ENCODE results near the gene VIPR2.
"Not testable (repeated sequence)": the region's sequence is repeated elsewhere in the genome, so short reads cannot be mapped to it uniquely, and the experiment has no call there.

Gene VIPR2

DNA sequence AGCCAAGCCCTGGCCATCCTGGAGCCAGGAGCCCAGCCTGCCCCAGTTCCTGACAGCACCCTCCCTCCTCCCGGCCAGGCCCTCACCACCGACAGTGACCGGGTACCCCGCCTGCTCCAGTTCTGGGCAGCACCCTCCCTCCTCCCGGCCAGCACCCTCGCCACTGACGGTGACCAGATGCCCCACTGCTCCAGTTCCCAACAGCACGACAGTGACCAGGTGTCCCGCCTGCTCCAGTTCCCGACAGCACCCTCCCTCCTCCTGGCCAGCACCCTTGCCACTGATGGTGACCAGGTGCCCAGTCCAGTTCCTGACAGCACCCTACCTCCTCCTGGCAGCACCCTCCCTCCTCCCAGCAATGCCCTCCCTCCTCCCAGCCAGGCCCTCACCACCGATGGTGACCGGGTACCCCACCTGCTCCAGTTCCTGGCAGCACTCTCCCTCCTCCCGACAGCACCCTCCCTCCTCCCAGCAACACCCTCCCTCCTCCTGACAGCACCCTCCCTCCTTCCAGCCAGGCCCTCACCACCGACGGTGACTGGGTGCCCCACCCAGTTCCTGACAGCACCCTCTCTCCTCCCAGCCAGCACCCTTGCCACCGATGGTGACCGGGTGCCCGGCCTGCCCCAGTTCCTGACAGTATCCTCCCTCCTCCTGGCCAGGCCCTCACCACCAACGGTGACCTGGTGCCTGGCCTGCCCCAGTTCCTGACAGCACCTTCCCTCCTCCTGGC, 40.3 kb downstream of the VIPR2 start:
- no peak for DNase-seq (ENCODE audit: low read depth)

DNA sequence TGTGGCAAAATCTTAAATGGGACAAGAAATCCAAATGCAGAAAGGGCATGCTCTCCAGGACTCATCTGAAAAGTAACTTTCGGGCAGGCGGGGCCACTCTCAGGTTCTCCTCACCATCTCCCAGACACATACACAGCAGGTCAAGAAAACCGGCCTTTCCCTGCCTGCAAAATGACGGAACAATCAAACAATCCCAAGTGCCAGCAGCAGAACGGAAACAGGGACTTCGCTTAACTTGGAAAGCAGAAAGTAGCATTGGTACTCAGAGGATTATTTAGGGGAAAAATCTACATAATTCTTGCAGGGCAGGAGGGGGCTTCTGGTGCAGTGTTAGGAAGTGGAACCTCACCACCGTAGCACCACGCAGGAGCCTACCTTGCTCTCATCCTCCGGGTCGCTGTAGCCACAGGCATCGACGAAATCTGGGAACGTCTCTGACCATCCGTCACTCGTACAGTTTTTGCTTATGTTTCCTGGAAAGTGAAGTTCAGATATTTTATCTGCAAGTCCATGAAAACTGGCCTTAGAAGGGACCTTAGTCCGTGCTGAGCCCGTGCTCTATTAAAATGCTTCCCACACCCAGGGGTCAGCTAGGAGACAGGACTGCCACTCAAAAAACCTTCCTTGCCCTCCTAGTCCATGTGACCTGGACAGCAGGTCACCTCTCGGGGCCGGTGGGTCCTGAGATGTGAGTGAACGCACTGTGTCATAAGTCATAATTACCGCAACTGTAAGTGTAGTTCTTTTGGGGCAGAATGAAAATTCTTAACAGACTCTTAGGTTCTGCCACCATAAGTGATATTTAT, 41.1 kb downstream of the VIPR2 start:
- DNase-seq (ENCODE audit: low read depth): no peak

DNA sequence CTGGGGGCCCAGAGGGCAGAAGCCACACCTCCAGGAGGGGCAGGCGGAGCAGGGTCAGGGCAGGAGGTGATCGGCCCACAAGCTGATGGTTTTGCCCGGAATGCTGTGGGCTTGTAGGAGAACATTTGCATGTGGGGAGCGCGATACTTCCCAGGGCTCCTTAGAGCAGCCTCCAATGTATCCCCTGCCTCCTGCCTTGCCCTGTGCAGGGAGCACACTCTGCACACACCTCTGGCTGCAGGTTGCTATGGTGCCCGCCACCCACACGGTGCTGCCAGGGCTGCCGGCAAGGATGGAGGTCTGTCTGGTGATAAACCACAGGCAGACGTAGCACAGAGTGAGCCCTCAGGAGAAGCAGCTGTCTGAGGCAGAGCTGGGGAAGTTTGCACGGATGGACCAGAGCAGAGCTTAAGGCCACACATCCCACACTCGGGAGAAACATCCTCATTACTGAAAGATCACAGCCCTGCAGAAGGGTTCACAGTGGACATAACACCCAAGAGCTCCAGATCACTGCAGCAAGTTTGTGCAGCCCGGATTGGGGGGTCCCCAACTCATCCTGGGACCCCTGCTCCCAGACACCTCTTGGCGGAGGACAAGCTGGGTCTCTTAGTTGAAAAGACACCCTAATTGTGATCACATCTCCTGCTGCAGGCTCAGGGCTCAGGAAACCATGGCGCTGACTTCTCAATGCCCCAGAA, 41.8 kb downstream of the VIPR2 start:
- DNase-seq (ENCODE audit: low read depth): no peak

DNA sequence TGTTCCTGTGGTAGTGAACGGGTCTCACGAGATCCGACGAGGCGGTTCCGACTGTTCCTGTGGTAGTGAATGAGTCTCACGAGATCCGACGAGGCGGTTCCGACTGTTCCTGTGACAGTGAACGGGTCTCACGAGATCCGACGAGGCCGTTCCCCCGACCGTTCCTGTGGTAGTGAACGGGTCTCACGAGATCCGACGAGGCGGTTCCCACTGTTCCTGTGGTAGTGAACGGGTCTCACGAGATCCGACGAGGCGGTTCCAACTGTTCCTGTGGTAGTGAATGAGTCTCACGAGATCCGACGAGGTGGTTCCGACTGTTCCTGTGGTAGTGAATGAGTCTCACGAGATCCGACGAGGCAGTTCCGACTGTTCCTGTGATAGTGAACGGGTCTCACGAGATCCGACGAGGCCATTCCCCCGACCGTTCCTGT, 43.0 kb downstream of the VIPR2 start:
- not testable (repeated sequence) for DNase-seq (ENCODE audit: low read depth)

DNA sequence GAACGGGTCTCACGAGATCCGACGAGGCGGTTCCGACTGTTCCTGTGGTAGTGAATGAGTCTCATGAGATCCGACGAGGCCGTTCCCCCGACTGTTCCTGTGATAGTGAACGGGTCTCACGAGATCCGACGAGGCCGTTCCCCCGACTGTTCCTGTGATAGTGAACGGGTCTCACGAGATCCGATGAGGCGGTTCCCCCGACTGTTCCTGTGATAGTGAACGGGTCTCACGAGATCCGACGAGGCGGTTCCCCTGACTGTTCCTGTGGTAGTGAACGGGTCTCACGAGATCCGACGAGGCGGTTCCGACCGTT, 43.6 kb downstream of the VIPR2 start:
- DNase-seq (ENCODE audit: low read depth): not testable (repeated sequence)

DNA sequence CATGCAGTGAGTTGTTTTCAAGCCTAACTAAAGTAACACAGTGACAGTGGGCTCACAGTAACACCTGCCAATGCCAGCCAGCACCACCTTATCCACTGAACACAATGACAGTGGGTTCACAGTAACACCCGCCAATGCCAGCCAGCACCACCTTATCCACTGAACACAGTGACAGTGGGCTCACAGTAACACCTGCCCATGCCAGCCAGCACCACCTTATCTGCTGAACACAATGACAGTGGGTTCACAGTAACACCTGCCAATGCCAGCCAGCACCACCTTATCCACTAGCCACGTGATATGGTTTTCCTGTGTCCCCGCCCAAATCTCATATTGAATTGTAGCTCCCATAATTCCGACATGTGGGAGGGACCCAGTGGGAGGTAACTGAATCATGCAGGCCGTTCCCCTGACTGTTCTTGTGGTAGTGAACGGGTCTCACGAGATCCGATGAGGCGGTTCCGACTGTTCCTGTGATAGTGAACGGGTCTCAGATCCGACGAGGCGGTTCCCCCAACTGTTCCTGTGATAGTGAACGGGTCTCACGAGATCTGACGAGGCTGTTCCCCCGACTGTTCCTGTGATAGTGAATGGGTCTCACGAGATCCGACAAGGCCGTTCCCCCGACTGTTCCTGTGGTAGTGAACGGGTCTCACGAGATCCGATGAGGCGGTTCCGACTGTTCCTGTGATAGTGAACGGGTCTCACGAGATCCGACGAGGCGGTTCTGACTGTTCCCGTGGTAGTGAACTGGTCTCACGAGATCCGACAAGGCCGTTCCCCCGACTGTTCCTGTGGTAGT, 44.2 kb downstream of the VIPR2 start:
- DNase-seq (ENCODE audit: low read depth): not testable (repeated sequence)

DNA sequence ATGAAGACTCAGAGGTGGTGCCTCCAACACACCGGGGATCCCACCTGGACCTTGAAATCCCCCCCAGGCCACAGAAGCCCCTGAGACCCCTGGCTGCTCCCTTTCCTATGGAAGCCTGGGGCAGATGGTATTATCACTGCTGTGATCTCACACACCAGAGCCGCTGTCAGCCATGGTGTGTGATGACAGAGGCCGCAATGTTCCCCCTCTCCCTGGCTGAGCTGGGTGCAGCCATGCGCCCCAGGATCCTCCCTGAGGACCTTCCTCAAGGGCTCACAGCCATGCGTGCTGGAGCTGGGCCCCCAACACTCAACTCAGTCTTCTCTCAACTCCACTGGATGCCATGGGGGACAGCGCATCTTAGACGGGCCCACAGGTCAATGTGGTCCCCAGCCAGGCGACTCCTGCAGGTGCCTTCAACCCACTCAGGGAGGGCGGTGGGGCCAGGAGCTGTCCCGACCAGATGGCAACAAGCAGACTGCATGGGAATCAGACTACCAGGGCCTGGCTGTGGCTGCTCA, 44.9 kb downstream of the VIPR2 start:
- DNase-seq (ENCODE audit: low read depth): no peak

DNA sequence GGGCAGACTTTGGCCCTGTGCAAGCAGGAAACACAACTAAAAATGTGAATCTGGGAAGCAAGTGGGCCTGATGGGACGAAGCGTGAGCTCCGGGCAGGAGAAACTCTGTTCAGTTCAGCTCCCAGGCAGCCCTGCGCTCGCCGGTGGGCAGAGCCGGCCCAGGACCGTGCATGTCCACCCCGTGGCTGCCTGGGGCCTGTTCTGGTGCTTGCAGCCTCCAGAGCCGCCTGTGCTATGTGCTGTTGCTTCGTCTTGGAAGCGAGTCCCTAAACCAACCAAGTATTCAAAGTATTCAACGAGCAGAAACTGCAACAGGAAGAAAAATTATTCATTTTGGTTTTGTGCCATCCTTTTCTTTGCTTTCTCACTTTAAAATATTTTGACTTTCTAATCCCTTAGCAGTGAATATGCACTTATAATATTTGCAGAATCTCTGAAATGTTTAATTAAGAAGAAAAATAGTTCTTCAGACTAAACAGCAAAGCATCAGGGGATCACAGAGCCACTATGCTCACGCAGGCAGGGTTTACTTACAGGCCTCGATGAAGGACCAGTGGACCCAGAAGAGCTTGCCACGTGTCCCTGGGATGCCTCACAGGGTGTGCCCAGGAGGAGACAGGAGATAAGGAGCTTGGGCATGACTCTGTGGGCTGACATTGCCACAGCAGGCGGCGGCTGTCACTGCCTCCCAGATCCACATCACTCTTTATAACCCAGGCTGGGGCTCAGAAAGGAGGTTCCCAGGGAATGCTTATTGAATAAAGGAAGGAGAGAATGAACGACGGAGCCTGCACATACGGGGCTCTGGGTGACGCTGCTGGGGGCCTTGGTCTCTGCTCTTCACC, 45.6 kb downstream of the VIPR2 start:
- DNase-seq (ENCODE audit: low read depth): no peak

DNA sequence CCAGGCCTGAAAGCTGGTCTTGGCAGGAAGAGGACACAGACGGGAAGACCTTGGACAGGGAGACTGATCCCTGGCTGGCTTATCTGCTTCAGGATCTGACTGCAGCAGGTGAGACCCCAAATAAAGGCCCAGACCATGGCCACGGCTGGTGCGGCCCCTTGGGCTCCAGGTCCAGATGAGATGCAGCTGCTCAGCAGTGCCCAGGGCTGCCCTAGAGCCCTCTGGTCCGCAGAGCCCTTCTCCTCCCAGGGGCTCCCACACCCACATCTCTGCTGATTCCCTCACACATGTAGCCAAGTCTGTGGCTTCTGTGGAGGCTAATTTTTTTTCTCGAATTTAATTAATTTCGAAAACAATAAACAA, 46.3 kb downstream of the VIPR2 start:
- no peak for DNase-seq (ENCODE audit: low read depth)

DNA sequence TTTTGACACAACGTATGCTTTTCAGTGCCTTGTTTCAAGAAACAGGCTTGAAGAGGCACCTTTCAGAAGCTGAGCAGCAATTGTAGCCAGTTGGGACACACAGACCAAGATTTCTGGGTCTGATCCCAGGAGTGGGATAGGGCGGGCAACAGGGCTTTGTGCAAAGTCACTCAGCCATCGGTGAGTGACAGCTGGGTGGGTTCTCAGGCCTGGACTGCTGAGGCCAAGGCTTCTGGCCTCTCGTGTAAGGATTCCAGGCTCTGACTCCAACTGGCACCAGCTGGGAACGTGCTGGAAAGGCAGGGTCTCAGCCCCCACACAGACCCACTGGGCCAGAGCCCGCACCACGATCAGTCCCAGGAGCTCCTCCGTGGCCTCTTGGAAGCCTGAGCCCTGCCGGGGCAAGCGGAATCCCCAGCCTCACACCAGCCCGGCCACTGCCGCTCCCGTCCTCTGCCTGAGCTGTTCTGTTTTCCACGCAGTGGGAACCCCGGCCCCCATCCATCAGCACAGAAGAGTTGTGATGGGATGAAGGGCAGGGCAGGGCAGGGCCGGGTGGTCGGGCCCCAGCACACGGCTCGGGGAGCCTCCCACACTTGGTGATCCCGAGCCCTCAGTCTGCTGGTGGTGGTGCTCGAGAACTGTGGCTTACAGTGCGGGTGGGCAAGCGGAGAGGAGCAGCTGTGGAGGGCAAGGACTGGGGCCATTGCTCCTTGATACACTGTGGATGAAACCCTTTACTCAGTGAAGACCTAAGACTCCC, 46.8 kb downstream of the VIPR2 start:
- DNase-seq (ENCODE audit: low read depth): no peak

DNA sequence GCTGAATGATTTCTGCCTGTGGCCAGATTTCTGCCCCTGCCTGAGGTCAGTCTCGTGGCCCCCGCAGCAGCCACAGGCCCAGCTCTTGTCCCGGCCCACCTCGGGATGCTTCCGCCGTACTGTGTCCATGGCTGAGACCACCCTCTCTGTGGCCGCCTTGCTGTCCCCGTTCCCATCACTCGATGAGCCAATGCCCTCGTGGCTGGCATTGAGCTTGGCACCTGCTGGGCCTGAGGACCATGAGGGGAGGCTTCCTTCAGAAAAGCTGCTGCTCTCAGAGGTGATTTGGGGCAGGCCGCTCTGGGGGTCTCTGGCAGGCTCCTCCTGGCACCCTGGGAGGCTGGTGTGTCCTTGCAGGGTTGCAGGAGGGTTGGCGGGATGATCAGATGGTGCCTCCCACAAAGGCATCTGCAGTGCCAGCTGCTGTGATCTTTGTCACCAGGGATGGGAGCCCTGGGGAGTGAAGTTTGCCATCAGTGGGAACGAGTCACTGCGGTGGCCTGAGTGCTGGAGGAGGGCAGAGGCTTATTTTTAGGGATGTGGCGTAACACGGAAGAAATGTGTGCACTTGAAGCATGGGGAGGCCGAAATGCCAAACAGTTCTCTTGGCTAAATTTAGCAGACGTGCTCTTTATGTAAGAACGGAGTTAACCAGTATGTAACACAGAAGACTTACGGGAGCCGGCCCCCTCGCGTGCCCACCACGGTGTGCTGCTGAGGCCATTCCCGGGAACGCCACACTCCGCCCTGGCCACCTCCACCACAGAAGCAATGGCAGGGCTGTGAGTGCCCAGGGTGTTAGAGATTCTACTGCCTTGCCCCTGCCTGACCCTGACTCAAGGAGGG, 47.7 kb downstream of the VIPR2 start:
- no peak for DNase-seq (ENCODE audit: low read depth)

DNA sequence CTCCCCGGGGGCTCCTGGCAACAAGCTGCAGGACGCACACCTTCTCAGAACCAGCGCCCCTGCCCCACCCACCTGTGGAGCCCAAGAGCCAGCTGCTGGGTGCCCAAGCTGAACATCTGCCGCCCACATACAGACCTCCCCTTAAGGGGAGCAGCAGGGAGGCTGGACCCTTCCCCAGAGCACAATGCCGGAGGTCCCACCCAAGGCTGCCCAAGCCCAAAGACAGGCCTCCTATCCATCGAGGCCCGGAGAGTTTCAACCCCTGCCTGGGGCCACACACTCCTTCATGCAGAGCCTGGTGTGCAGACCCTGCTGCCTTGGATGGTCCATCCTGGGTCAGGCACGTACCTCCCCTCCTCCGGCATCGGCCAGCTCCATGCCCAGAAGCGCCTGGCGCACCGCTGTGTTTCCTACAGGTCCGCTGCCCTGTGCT, 48.7 kb downstream of the VIPR2 start:
- DNase-seq (ENCODE audit: low read depth): no peak

DNA sequence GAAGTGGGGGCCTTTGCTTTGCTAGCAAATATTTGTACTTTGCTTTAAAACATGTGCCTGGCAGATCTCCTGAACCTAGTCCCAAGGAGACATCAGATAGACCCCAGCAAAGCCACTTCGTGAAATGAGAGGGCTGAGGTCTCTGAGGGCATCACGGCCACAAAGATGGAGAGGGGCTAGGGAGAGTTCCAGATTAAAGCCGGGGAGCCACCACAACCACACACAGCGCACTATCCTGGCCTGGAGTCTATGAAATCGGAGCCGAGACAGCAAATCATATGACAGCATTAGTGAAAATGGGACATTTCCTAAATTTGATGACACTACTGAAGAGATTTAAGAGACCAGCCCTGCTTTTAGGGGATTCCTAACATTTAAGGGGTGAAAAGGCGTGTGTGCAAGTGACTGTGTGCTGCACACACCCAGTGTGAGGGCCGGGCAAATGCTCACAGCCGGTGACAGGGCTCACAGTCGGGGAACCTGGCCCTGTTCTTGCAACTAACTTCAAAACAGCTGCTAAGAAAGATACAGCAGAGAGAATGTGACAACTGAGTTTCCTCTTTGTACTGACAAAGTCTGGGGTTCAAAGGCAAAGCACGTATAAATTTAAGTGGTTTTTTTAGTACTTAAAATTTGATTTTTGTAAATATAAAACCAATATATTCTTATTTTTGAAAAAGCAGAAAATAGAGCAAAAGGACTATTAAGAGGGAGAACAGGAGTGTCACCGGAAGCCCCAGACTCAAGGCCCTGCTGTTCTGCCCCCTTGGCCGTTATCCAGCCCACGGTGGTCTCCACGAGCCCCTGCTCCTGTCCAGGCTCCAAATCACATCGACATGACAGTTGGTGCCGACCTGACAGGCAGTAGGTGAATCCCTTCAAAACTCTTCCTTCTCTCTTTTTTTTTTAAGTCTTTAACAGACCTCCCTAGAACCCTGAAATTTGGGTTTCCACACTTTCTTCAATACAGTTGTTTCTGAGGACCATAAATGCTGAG, 49.5 kb downstream of the VIPR2 start:
- no peak for DNase-seq (ENCODE audit: low read depth)

DNA sequence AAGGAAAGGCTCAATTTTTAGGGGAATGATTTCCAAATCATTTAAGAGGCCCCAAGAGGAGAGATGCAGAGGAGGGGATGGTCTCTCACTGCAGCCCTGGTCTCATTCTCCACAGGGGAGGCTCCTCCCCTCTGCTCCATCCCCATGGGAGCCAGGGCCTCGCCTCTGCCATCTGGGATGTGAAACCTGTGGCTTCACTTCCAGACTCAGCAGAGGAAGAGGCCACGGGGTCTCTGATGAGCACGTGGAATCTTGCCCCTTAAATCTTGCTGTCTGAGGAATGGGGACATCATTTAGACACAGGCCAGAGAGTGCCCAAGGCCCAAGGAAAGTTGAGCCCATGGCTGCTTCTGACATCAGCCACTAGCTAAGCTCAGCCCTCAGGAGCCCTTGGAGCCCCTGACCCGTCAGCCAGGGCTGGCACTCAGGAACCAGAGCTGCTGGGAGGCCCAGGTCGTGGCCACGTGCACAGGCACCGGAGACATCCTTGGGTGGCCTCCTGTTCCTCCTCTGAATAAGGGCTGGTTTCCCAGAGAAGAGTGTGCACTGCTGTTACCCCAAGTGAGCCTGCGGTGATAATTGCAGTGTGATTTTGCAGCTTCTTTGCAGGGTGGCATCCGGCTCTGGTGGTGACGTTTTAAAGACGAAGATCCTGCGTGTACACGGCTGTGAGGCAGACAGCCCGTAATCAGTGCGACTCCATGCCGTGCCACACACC, 50.5 kb downstream of the VIPR2 start:
- DNase-seq (ENCODE audit: low read depth): no peak

DNA sequence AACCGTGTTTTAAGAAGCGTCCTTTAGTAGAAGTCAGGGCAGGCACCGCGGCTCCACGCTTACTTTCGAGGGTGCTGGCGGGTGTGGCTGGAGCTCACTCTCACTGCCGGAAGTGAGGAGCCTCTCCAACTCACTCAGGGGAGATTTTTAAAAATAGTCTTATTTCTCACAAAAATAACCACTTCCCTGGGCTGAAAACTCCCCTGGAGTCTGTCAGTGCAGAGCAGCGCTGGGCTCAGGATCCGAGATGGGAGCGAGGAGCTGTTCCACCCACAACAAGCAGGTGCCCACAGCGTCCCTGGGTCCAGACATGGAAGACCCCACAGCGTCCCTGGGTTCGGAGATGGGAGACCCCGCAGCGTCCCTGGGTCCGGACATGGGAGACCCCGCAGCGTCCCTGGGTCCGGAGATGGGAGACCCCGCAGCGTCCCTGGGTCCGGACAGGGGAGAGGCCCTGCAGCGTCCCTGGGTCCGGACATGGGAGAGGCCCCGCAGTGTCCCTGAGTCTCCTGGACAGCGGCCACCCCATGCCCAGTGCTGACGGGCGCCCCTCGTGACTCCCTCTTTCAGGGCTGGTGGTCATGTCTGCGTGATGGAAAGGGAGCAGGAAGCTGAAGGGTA, 51.2 kb downstream of the VIPR2 start:
- DNase-seq (ENCODE audit: low read depth): no peak

DNA sequence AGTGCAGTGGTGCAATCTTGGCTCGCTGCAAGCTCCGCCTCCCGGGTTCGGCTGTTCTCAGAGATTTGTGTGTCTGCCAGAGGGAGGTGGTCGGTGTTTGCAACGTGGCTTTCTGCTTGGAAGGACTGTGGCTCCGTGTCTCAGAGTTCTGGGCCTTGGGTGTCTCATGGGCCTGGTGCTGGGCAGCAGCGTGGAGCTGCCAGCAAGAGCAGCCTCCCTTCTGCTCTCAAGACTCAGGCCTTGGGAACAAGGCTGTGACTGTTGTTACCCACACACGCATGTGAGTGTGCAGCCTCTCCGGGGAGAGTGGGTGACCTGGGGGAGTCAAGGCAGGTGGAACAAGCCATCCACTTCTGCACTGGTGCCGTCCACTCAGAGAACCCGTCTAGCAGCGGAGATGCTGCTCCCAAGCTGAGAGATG, 52.0 kb downstream of the VIPR2 start:
- DNase-seq (ENCODE audit: low read depth): no peak
